ENCODE measurements around the gene CCDC183.
"Not testable (repeated sequence)": the region's sequence is repeated elsewhere in the genome, so short reads cannot be mapped to it uniquely, and the experiment has no call there.

CCDC183 gene

GRCh38 chr9:136803009-136803550, 6.9 kb downstream of the CCDC183 start:
- not testable (repeated sequence) for DNase-seq

GRCh38 chr9:136803551-136804508, 7.7 kb downstream of the CCDC183 start:
- DNase-seq = no peak

GRCh38 chr9:136804509-136805206, 8.5 kb downstream of the CCDC183 start:
- DNase-seq = no peak

DNA sequence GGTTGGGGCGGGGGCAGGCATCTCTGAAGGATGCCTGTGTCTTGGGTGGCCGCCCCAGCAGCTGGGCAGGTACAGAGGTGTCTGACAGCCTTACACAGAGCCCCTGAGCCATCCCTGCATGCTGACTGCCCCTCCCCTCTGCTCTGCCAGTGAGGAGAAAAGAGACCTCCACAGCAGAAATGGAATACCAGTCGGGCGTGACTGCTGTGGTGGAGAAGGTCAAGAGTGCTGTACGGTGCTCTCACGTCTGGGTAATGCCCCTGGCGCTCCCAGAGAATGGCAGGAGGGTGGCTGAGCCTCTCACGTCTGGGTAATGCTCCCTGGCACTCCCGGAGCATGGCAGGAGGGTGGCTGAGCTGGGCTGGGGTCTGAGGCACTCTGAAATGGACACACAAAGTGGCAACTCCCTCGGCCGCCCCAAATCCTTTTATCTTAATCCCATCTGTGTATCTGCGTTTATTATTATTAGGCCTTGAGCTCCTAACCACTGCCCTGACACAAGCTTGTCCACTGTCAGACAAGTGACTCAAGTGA, 9.1 kb downstream of the CCDC183 start:
- DNase-seq = no peak

DNA sequence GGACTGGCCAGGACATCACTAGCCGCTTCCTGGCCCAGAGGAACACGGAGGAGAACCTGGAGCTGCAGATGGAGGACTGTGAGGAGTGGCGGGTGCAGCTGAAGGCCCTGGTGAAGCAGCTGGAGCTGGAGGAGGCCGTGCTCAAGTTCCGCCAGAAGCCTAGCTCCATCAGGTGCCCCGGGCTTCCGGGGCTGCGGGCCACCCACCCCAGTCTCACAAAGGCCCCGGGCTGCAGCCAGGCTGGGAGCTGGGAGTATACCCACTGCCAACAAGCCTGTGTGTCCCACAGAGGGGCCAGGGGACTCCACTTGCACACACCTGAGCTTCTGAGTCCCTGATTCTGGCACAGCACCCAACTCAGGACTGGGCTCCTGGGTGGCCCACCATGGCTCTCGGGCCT, 9.9 kb downstream of the CCDC183 start:
- DNase-seq = no peak

DNA sequence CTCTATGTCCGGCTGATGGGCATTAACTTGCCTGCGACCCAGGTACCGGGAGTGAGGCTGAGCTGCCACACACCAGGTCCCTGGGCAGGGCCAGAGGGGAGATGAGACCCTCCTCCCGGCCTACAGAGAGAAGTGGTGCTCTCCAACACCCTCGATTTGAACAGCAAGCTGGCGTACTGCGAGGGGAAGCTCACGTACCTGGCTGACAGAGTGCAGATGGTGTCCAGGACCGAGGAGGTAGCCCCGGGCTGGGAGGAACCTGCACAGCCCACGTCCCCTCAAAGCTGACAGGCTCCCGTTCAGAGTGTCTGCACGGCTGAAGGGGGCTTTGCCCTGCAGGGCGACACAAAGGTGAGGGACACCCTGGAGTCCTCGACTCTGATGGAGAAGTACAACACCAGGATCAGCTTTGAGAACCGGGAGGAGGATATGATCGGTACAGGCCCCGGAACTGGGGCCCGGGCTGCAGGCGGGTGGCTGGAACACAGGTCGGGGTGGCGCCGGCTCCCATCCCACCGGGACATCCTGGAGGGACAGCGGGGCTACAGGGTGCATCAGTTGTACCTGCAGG, 10.6 kb downstream of the CCDC183 start:
- DNase-seq = no peak

DNA sequence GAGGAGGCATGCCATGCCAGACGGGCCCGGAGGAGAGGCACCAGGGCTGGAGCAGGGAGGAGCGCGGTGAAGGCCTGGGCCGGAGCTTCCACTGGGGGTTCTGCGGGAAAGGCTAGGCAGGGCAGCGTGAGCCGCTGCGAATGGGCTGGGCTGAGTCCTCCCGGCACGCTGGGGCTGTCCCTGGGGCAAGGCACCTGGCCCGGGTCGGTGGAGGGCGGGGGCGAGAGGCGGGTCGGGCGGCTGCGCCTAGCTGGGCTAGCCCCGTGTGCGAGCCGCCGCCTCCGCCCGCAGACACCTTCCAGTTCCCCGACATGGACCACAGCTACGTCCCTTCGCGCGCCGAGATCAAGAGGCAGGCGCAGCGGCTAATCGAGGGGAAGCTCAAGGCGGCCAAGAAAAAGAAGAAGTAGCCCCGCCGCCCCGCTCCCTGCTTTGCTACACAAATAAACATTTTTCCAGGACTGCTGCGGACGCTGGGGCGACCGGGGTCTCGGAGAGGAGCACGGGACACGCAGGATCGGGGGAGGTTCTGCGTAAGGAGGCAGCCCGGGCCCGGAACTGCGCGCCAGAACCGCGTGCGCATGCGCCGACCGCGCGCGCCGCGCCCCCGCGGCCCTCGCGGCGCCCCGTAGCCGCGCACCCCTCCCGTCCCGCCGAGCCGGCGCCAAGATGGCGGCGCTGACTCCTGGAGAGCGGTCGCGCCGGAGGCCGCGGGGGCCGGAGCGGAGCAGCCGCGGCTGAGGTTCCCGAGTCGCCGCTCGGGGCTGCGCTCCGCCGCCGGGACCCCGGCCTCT, 11.3 kb downstream of the CCDC183 start, which contains the start of gene RABL6:
TSS of gene RABL6 (plus strand) at position 668 of the 794 bp plus-strand sequence. CDS start 249 bp downstream, outside the sequence.
- DNase-seq = peak; percentile 67

GRCh38 chr9:136808075-136808805, 12.1 kb downstream of the CCDC183 start:
- DNase-seq = no peak

DNA sequence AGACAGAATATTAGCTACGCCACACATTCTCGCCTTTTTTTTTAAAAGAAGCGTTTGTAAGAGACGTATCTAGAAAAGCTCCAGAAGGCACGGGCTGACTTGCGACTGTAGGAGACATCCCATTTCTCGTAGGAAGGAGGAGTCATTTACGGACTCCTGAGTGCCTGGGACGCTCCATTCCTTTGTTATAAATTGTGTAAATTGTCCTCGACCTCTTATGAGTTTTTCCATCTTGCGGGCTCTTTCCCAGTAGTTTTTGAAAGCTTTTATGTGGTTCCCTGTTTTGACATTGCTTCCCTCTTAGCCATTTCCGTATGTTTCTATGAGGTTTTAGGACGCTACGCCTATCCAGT, 12.6 kb downstream of the CCDC183 start:
- no peak for DNase-seq

GRCh38 chr9:136814725-136815421, 18.7 kb downstream of the CCDC183 start:
- no peak for DNase-seq

DNA sequence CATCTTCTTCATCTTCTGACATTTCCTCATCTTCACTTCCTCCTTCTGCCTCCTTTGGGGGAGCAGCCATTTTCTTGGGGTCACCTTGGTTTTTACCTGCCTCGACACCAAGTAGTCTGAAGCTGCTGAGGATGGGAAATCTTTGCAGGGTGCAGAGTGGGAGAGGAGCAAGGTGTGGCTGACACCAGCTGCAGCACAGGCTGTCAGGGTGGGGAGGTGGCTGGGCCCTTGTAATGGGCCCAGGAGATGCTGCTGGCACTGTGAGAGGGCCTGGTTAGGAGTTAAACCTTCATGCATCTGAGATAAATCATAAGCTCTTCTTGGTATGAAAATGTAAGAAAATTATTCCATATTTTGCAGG, 19.3 kb downstream of the CCDC183 start:
- DNase-seq = no peak

DNA sequence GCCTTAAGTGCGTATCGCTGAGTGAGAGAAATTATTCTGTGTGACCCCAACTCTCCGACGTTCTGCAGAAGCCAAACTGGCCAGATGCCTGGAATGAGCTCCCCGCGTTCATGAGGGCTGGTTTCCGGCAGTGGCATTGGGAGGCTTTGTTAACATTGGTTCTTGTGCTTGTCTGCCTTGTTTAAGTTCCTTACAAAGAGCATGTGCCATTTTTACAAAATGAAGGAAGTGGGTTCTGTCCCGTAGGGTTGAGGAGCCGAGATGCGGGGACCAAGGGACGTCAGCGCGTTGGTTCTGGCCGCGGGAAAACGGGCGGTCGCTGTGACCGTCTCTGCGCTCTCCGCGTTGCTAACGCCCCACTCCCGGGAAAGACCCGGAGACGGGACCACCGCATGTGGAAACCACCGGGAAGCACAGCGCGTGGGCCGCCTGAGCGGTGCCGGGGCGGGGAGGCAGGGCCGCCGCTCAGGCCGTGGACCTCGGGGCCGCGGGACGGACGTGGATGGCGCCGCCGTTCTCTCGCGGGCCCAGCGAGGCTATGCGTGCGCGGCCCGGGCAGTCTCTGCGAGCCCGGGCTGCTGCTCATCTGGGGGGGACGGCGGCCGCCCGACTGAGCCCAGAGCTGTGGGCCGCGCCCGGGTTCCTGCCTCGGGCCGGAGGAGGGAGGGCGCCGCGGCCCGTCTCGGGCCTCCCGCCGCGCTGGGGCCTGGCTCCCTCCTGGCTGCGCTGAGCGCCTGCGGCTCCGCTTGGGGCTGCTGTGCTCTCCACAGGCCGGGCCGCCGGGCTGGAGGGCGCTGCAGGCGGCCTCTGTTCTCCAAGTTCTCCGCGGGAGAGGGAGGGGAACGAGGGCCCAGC, 25.1 kb downstream of the CCDC183 start:
- DNase-seq = peak; percentile 25

GRCh38 chr9:136821826-136822544, 25.8 kb downstream of the CCDC183 start:
- no peak for DNase-seq

GRCh38 chr9:136823136-136824046, 27.3 kb downstream of the CCDC183 start:
- DNase-seq = no peak

DNA sequence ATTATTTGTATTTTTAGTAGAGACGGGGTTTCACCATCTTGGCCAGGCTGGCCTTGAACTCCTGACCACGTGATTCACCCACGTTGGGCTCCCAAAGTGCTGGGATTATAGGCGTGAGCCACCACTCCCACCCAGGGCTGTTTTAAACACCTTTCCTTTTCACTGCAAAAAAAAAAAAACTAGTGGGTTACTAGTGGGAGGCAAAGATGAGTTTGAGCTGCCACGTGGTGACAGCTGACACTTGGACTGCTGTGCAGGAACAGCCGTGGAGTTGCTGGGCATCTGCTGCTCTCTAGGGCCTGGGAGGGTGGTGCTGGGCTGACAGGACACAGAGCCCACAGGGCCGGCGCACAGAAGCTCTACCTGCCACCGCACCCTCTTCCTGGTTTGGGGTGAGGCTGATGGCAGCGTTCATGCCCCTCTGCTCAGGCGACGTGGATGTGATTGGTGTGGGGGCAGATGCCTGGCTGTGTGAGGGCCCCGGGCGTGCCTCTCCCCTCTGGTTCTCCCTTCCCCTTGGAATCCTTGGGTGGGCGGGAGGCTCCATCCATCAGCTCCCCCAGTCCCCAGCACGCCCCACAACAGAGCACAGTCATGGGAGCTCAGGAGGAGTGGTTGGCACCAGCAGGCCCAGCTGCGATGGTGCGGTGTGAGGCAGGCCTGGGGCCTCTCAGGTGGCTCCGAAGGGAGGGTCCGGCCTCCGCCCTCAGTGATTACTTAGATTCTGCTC, 28.5 kb downstream of the CCDC183 start:
- no peak for DNase-seq

GRCh38 chr9:136825295-136826187, 29.4 kb downstream of the CCDC183 start:
- no peak for DNase-seq

All from fibroblast of upper back skin (primary cell).